H1 (cell line): ENCODE data around the gene GLCE. TPM values are rescaled to one million over a fixed set of nuclear protein-coding genes. Genes with fewer than 3 reads are reported as not detected.

Experiments
- CTCF ChIA-PET: fragments of 300-600 bp; sonication (Branson Sonifier 250); formaldehyde crosslinking; loops from one replicate; lab custom pipeline; 2021; ENCODE audit not compliant: partially characterized antibody; lab: Charles Lee
- POLR2A ChIA-PET: fragments of 300-600 bp; sonication (Branson Sonifier 250); formaldehyde crosslinking; loops from one replicate; lab custom pipeline; 2021; ENCODE audit warnings: inconsistent platforms; ENCODE audit not compliant: partially characterized antibody; lab: Charles Lee
- DNase-seq, 2 experiments: peaks; one replicate each; pipeline versions ENCODE4 v3.0.0 to v3.0.0-alpha.2; 2010 to 2022; ENCODE audit warnings: low spot score in 2 of 2, low read depth in 1 of 2, mixed read lengths in 1 of 2
- FAIRE-seq: peaks from 2 replicates; lab custom pipeline; 2011; peaks lifted over from hg19 to GRCh38; lab: Jason Lieb, UNC
- H2AFZ ChIP-seq: 2 replicates; pipeline ENCODE4 v1.8.1; 2012; ENCODE audit warnings: low read length, inconsistent platforms
- H2AK5ac ChIP-seq: 2 replicates; pipeline ENCODE4 v1.6.1; 2013; ENCODE audit warnings: low read depth, low read length
- H2BK120ac ChIP-seq: replicated peaks from 2 replicates; pipeline ENCODE3; 2013; ENCODE audit warnings: low read depth, low read length, inconsistent platforms
- H2BK12ac ChIP-seq: 2 replicates; pipeline ENCODE4 v1.6.1; 2013; ENCODE audit warnings: low read depth, low read length
- H2BK15ac ChIP-seq: 2 replicates; pipeline ENCODE4 v1.6.1; 2013; ENCODE audit warnings: low read length
- H2BK20ac ChIP-seq: 2 replicates; pipeline ENCODE4 v1.6.1; 2013; ENCODE audit warnings: low read length
- H2BK5ac ChIP-seq: 2 replicates; pipeline ENCODE4 v1.6.1; 2013; ENCODE audit warnings: low read depth, low read length
- H3K14ac ChIP-seq: 2 replicates; pipeline ENCODE4 v1.6.1; 2013; ENCODE audit warnings: inconsistent platforms; ENCODE audit not compliant: insufficient read length
- H3K18ac ChIP-seq: 2 replicates; pipeline ENCODE4 v1.6.1; 2013; ENCODE audit warnings: low read length; ENCODE audit errors: extremely low read depth
- H3K23ac ChIP-seq: 2 replicates; pipeline ENCODE4 v1.6.1; 2013; ENCODE audit warnings: inconsistent platforms; ENCODE audit not compliant: insufficient read length
- H3K23me2 ChIP-seq: 2 replicates; pipeline ENCODE4 v1.6.1; 2013; ENCODE audit warnings: low read depth, low read length
- H3K27ac ChIP-seq: 2 replicates; pipeline ENCODE4 v1.6.1; 2011; ENCODE audit warnings: low read depth, low read length, inconsistent platforms
- H3K27me3 ChIP-seq, 4 experiments: replicated peaks in 1 of 4; 1 replicate in 1 of 4; 2 replicates in 3 of 4; pipeline versions ENCODE4 v1.6.1 to v1.8.1; 2011 to 2013; ENCODE audit warnings: low read length in 3 of 4, mild to moderate bottlenecking in 3 of 4, inconsistent platforms in 2 of 4, mixed read lengths in 2 of 4, moderate library complexity in 1 of 4; ENCODE audit not compliant: control insufficient read depth in 3 of 4, insufficient read depth in 3 of 4; ENCODE audit errors: extremely low read depth in 1 of 4
- H3K36me3 ChIP-seq, 4 experiments: 2 replicates each; pipeline versions ENCODE4 v1.6.1 to v1.8.1; 2011 to 2013; ENCODE audit warnings: mild to moderate bottlenecking in 4 of 4, low read length in 3 of 4, moderate library complexity in 2 of 4, control low read depth in 1 of 4, inconsistent platforms in 1 of 4; ENCODE audit not compliant: insufficient read depth in 4 of 4, control insufficient read depth in 2 of 4
- H3K4ac ChIP-seq: replicated peaks from 2 replicates; pipeline ENCODE3; 2013; ENCODE audit warnings: low read length, low read depth, mixed read lengths, inconsistent platforms; ENCODE audit not compliant: insufficient read length
- H3K4me1 ChIP-seq, 4 experiments: replicated peaks in 1 of 4; 1 replicate in 1 of 4; 2 replicates in 3 of 4; pipeline versions ENCODE4 v1.6.1 to v1.8.1; 2011 to 2013; ENCODE audit warnings: low read length in 3 of 4, inconsistent platforms in 2 of 4, mixed read lengths in 1 of 4; ENCODE audit not compliant: insufficient read depth in 4 of 4, control insufficient read depth in 3 of 4
- H3K4me2 ChIP-seq, 2 experiments: 2 replicates each; pipeline versions ENCODE4 v1.6.1 to v1.8.1; 2011 to 2013; ENCODE audit warnings: low read depth in 2 of 2, low read length in 2 of 2, control low read depth in 1 of 2, inconsistent platforms in 1 of 2, mild to moderate bottlenecking in 1 of 2; ENCODE audit not compliant: insufficient read depth in 1 of 2
- H3K4me3 ChIP-seq, 4 experiments: fragments of 200-600, 300-600 bp in 1 of 4; sonication (generic), shearing (Covaris generic), sonication (Bioruptor Twin) in 1 of 4; 2 replicates each; pipeline versions ENCODE4 v1.5.1 to v1.8.1; 2011 to 2016; ENCODE audit warnings: low read length in 4 of 4, low read depth in 3 of 4, control low read depth in 2 of 4, inconsistent platforms in 2 of 4, mild to moderate bottlenecking in 2 of 4, mixed read lengths in 1 of 4, moderate library complexity in 1 of 4; ENCODE audit not compliant: insufficient read depth in 2 of 4; ENCODE audit errors: extremely low read depth in 1 of 4
- H3K56ac ChIP-seq: replicated peaks from 2 replicates; pipeline ENCODE3; 2013; ENCODE audit warnings: low read depth, mild to moderate bottlenecking, mixed read lengths, low read length, inconsistent platforms; ENCODE audit not compliant: insufficient read length
- H3K79me1 ChIP-seq: 2 replicates; pipeline ENCODE4 v1.6.1; 2013; ENCODE audit warnings: low read depth, low read length, control low read depth
- H3K79me2 ChIP-seq, 2 experiments: 2 replicates each; pipeline versions ENCODE4 v1.6.1 to v1.8.1; 2012 to 2013; ENCODE audit warnings: low read length in 2 of 2, mild to moderate bottlenecking in 2 of 2, inconsistent platforms in 1 of 2; ENCODE audit not compliant: insufficient read depth in 2 of 2, control insufficient read depth in 1 of 2
- H3K9ac ChIP-seq, 4 experiments: replicated peaks in 1 of 4; 1 replicate in 1 of 4; 2 replicates in 3 of 4; pipeline versions ENCODE4 v1.6.1 to v1.8.1; 2011 to 2013; ENCODE audit warnings: low read depth in 3 of 4, low read length in 3 of 4, control low read depth in 2 of 4, mild to moderate bottlenecking in 2 of 4, moderate library complexity in 2 of 4, inconsistent platforms in 1 of 4; ENCODE audit errors: extremely low read depth in 1 of 4
- H3K9me3 ChIP-seq, 2 experiments: 2 replicates each; pipeline versions ENCODE4 v1.6.1 to v1.8.1; 2012 to 2013; ENCODE audit warnings: mild to moderate bottlenecking in 2 of 2, moderate library complexity in 2 of 2, control low read depth in 1 of 2, inconsistent platforms in 1 of 2, low read depth in 1 of 2, low read length in 1 of 2, mixed read lengths in 1 of 2; ENCODE audit not compliant: insufficient read depth in 2 of 2
- H4K20me1 ChIP-seq, 2 experiments: replicated peaks in 1 of 2; 2 replicates each; pipeline versions ENCODE3 to v1.8.1; 2011 to 2013; ENCODE audit warnings: inconsistent platforms in 2 of 2, low read length in 2 of 2, mild to moderate bottlenecking in 1 of 2; ENCODE audit not compliant: insufficient read depth in 2 of 2, control insufficient read depth in 1 of 2
- H4K5ac ChIP-seq: 2 replicates; pipeline ENCODE4 v1.6.1; 2013; ENCODE audit warnings: low read length, low read depth, mixed read lengths, inconsistent platforms; ENCODE audit not compliant: insufficient read length
- H4K8ac ChIP-seq: 2 replicates; pipeline ENCODE4 v1.8.0; 2013; ENCODE audit warnings: mild to moderate bottlenecking, moderate library complexity, low read length, inconsistent platforms; ENCODE audit not compliant: insufficient read depth; ENCODE audit errors: extremely low read depth
- H4K91ac ChIP-seq: replicated peaks from 2 replicates; pipeline ENCODE3; 2013; ENCODE audit warnings: low read length, mixed read lengths, inconsistent platforms; ENCODE audit not compliant: insufficient read length
- BACH1 ChIP-seq: IDR thresholded peaks from 2 replicates; pipeline ENCODE4 v1.6.1; 2012; ENCODE audit warnings: low read length, improper control_type of control experiment
- BCL11A ChIP-seq, 2 experiments: IDR thresholded peaks; one replicate each; pipeline ENCODE4 v1.6.1; 2011; ENCODE audit warnings: low read depth in 2 of 2, low read length in 2 of 2, mild to moderate bottlenecking in 2 of 2
- CBX5 ChIP-seq: fragments of 300-800, 300-1000 bp; sonication (generic); IDR thresholded peaks from 2 replicates; pipeline ENCODE4 v1.7.1; 2016; ENCODE audit warnings: antibody characterized with exemption, low read length, low read depth
- CHD2 ChIP-seq: IDR thresholded peaks from 2 replicates; pipeline ENCODE4 v1.6.1; 2012; ENCODE audit warnings: low read length, improper control_type of control experiment
- GABPA ChIP-seq: IDR thresholded peaks from 2 replicates; pipeline ENCODE4 v1.6.1; 2011; ENCODE audit warnings: mild to moderate bottlenecking, low read length, moderate library complexity, borderline replicate concordance; ENCODE audit not compliant: insufficient read depth
- HDAC6 ChIP-seq: IDR thresholded peaks from one replicate; pipeline ENCODE4 v1.7.1; 2012; ENCODE audit warnings: low read depth, mild to moderate bottlenecking, inconsistent platforms, low read length, moderate library complexity
- KDM1A ChIP-seq: fragments of 200-600, 300-600 bp; sonication (generic); IDR thresholded peaks from 2 replicates; pipeline ENCODE4 v1.7.1; 2016; ENCODE audit warnings: mild to moderate bottlenecking, low read length, borderline replicate concordance
- NANOG ChIP-seq: IDR thresholded peaks from 2 replicates; pipeline ENCODE4 v1.6.1; 2011; ENCODE audit warnings: low read length, low read depth, mild to moderate bottlenecking, inconsistent platforms; ENCODE audit not compliant: insufficient read depth, poor library complexity, severe bottlenecking
- POLR2A ChIP-seq, 2 experiments: IDR thresholded peaks; 1 replicate in 1 of 2; 2 replicates in 1 of 2; pipeline ENCODE4 v1.6.1; 2011; ENCODE audit warnings: low read depth in 2 of 2, low read length in 2 of 2, mild to moderate bottlenecking in 2 of 2; ENCODE audit errors: control extremely low read depth in 1 of 2
- SP4 ChIP-seq: IDR thresholded peaks from 2 replicates; pipeline ENCODE4 v1.6.1; 2012; ENCODE audit warnings: low read length, inconsistent platforms
- SRF ChIP-seq: IDR thresholded peaks from 2 replicates; pipeline ENCODE4 v1.6.1; 2011; ENCODE audit warnings: mild to moderate bottlenecking, low read depth, low read length, moderate library complexity
- TAF1 ChIP-seq: IDR thresholded peaks from 2 replicates; pipeline ENCODE4 v1.6.1; 2011; ENCODE audit warnings: mild to moderate bottlenecking, low read depth, low read length
- WGBS, 2 experiments: shearing (Covaris generic) in 1 of 2; methylation state at CpG; one replicate each; pipeline versions ENCODE4 v1.1.6 to v1.1.7; 2013 to 2015; ENCODE audit warnings: low lambda C conversion rate in 2 of 2, mixed read lengths in 2 of 2, inconsistent platforms in 1 of 2, low coverage in 1 of 2, missing lambda C conversion rate in 1 of 2; ENCODE audit not compliant: insufficient replicate concordance in 2 of 2, insufficient coverage in 1 of 2, insufficient read length in 1 of 2; ENCODE audit errors: extremely low coverage in 1 of 2, missing lambda C conversion rate in 1 of 2; 5-methylcytosine and 5-hydroxymethylcytosine counted together
- polyA plus RNA-seq, 7 experiments: library from polyadenylated mRNA; depleted of rRNA in 3 of 7; stranded (reverse) in 5 of 7; unstranded in 2 of 7; fragments of >200 nt in 5 of 7; fragments of 200-250 nt in 2 of 7; gene quantifications; 1 replicate in 5 of 7; 2 replicates in 1 of 7; 4 replicates in 1 of 7; pipeline versions ENCODE4 v1.2.1 to v1.2.3, GENCODE V29; 2011 to 2013; ENCODE audit warnings: missing spikeins in 2 of 7, mixed read lengths in 2 of 7
- total RNA-seq: library from RNA; stranded (reverse); fragmentation: NEBNext Ultra II Directional; extraction: Animal tissue kit (Norgen Biotek cat#: 25700); gene quantifications from 2 replicates; pipeline ENCODE4 v1.2.1, GENCODE V29; 2021
- TF ChIP-seq, protein P1 (sequence below): IDR thresholded peaks from 2 replicates; pipeline ENCODE4 v1.6.1; 2012; ENCODE audit warnings: inconsistent platforms

The GLCE gene
- total and polyA plus RNA-seq, 2 of the 8 experiments (the other 6 are each of a cell fraction or from before 2014, with no cell fraction given): 17.1 to 22.7 TPM

DNA sequence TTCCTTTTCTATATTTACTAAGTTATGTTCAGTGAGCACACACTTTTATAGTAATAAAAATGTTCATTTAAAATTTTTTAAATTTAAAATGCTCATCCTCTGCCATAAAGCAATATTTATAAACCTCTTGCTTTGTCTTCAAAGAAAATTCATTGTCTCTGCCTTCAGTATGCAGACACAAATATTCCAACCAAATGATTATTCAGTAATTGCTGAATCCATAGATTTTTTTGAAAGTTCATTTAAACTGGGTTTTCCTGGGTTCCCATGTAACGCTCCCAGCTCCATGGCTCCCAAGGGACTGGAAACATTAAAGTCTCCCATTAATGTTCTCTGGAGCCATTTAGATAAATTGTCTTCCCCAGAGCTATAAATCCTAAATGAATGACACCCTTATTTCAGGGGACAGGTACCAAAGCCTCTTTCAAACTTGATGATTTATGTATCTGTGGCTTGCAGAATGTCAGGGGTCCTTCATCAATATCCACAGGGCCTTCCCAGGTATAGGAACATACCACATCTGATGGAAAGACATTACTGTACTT, 15.2 kb upstream of the GLCE start:
- H2BK12ac ChIP-seq: no peak overlapping the region
- H4K91ac ChIP-seq: no peak overlapping the region
- peaks cover 0 to 5% (median 0%) of the 10 kb centered on the region in 4 experiments; a peak in 2 of 7 replicates for H3K4me1 ChIP-seq
- no peaks in the 10 kb centered on the region for H4K20me1 ChIP-seq
- H3K79me2 ChIP-seq: no peaks in the 10 kb centered on the region
- no peak overlapping the region for H3K18ac ChIP-seq
- H3K23me2 ChIP-seq: no peaks in the 10 kb centered on the region; the same call in 1 of the 2 replicates
- no peaks in the 10 kb centered on the region for H3K9me3 ChIP-seq
- FAIRE-seq: no peak
- no peak overlapping the region for H2BK120ac ChIP-seq
- no peak overlapping the region for H2AK5ac ChIP-seq
- ChIA-PET CTCF (interaction anchor here (1.0 to 1.3 kb wide), 2 partner anchors 25 to 76 kb away, joined by 3 read pairs; no protein-coding TSS in a partner anchor), POLR2A (interaction anchor here (1.3 to 1.5 kb wide), 2 partner anchors 16 to 71 kb away, joined by 3 to 6 read pairs; partner anchors contain the start of gene GLCE)
- no peak overlapping the region for H3K27ac ChIP-seq
- H3K79me1 ChIP-seq: no peaks in the 10 kb centered on the region
- no peak overlapping the region for H3K4me3 ChIP-seq
- no peak overlapping the region for H3K14ac ChIP-seq
- no peak overlapping the region for H2BK15ac ChIP-seq
- H3K4me2 ChIP-seq: no peak overlapping the region
- no peaks in the 10 kb centered on the region; a peak in 1 of 7 replicates for H3K27me3 ChIP-seq
- no peak overlapping the region for H2BK20ac ChIP-seq
- 95% methylated on average over 1 of the region's 1 CpG; no CpG with 5 or more reads in 1 of the 2 experiments for WGBS, 2 experiments
- H2BK5ac ChIP-seq: no peak overlapping the region
- no peak overlapping the region for H3K56ac ChIP-seq
- DNase-seq: no peak
- H3K4ac ChIP-seq: no peak overlapping the region
- no peak overlapping the region for H4K8ac ChIP-seq
- no peak overlapping the region for H3K9ac ChIP-seq
- H2AFZ ChIP-seq: no peak overlapping the region
- H3K23ac ChIP-seq: no peak overlapping the region
- H3K36me3 ChIP-seq: no peaks in the 10 kb centered on the region
- no peak overlapping the region for H4K5ac ChIP-seq
- TF ChIP-seq KDM1A (no peak), HDAC6 (no peak), POLR2A (IDR thresholded peaks at IDR 0.05; ENCODE audit: control extremely low read depth in 1 of 2, low read depth in 2 of 2, low read length in 2 of 2) (no peak), TAF1 (no peak), SRF (no peak), SP4 (no peak), BCL11A (IDR thresholded peaks at IDR 0.05; ENCODE audit: low read depth in 2 of 2, low read length in 2 of 2) (no peak), CHD2 (no peak), NANOG (no peak), BACH1 (no peak), CBX5 (no peak), GABPA (no peak)
- TF ChIP-seq, protein P1, sequence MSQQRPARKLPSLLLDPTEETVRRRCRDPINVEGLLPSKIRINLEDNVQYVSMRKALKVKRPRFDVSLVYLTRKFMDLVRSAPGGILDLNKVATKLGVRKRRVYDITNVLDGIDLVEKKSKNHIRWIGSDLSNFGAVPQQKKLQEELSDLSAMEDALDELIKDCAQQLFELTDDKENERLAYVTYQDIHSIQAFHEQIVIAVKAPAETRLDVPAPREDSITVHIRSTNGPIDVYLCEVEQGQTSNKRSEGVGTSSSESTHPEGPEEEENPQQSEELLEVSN: no peak
